NOMO-1 treated with dmso at 0.1 percent for 144 hours (cell line): Measurements from ENCODE around the gene ALPL.

ENCODE experiments used
- DNase-seq: peaks from one replicate; lab custom pipeline; 2025; ENCODE audit not compliant: unreplicated experiment; lab: John Stamatoyannopoulos, UW

ALPL gene

DNA sequence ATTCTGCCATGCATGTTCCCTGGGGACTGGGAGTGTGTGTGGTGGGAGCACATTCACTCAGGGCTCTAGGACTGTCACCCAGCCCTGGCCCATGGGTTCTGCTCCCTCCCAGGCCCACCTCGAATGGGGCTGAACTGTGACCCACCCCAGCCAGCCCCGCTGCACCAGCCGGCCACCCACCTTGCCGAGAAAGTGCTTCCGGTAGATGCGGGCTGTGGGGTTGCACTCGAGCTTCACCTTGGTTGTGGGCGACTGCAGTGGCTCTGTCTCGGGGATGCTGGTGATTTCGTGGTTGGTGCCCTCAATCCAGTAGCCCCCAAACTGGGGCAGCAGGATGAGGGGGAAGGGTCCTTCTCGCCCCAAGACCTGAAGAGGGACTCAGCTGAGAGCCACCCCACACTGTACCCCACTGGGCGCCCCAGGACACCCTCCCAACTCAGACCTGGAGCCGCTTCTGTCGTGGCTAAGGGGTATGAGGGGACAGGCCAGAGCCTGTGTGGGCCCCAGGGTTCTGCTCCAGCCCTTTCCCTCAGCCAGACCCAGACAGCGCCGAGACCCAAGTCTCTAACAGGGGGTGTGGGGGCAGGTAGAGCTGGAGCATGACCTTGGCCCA is 108.0 kb downstream of the ALPL start:
- no peak for DNase-seq

DNA sequence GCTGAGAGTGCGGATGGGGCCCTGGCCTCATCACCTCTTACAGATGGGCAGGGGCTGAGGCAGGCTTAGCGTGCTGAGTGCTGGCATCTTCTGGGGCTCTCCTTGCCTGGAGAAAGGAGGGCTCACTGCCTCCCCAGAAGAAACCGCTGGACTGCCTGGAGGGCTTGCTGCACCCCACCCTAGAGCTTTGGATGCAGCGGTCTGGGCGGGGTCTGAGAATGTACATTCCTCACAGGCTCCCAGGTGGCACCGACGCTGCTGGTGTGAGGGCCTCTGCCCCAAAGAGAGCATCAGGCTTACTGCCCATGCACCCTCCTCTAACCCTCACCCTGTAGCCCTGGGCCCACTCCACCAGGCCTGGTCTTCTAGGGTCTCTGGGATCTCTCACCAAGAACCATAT is 108.8 kb downstream of the ALPL start:
- DNase-seq: no peak

DNA sequence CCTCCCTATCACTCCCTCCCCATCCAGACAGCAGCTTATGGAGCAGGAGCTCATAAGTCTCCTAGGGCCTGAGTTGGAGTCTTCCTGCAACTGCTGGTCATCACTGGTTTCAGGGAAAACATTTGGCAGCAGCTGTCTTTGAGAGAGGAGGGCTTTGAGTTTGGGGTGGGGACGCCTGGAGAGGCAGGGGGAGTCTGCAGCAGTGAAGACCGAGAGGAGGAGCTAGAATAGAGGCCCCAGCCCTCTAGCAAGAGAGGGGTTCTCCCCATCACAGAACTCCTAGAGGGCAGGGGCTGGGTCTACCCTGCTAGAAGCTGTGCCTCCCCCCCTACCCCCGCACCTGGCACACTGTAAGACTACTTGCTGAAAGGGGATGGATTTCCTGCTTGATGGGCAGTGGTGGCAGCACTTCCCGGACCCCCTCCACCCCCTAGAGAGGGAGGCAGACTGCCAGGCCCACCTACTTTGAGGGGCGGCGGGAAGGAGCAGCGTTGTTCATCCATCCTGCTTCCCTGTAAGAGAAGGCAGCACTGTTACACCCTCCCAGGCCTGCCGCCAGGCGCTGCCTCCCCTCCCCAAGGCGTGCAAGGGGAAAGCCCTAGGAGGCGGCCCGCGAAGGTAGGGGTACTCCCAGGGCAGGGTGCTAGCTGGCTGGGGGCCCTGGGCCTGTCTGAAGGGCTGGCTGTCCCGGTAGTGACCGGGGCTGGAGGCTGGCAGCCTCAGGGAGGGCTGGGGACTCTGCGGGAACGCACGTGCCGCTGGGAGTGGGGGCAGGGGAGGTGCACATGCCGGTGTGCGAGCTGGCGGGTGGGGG is 109.5 kb downstream of the ALPL start:
- DNase-seq: no peak

DNA sequence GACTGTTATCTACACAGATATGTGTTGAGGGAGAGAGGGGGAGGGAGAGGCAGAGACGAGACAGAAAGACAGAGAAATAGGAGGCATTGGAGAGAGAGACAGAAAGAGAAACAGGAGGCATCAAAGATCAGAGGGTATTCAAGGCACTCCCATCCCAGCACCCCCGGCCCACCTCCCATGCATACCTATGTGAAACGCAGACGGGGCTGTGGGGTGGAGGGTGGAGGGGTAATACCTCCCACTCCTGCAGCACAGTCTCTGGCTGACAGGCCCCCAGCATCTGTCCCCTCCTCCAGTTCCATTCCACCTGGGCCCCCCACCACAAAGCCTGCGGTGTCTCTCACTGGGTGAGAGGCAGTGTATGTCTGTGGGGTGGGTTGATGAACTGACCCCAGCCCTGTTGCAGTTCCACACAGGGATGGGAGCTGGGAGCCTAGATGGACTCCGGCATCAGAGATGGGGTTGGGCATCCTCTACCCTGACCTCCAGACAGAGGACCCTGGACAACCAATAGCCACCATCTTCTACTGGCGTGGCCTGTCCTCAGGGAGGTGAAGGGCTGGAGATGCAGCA is 110.2 kb downstream of the ALPL start:
- DNase-seq: no peak

DNA sequence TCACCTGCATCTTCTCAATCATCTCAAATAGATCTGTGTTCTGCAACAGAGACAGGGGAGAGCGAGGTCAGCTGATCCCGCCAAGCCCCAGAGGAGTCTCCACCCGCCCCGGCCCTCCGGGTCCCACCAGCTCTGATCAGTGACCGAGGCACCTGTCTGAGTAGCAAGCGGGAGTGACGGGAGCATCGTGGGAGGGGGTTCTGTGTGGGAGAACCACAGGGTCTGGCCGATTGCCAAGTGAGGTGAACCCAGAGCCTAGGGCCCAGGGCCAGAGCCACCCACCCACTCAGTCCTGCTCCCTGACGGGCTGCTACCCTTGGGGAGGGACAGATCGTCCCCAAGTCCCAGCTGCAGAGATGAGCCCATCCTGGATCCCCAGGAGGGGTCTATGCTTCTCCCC is 110.8 kb downstream of the ALPL start:
- DNase-seq: no peak

DNA sequence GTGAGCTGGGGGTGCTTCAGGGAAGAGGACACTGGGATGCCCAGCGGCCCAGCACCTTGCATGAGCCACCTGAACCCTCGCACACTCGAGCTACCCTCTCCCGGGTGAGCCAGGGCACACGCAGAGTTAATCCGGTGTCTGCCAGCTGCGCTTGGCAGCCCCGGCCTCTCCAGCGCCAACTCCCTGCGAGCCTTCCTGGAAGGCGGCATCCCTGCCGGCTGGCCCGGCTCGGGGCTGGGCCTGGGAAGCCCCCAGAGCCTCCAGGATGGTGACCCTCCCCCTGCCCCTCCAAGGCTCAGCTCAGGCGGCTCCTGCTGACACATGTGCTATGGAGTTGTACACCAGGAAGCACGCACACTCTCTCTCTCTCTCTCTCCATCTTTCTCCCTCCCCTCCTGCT is 111.3 kb downstream of the ALPL start:
- DNase-seq: no peak

DNA sequence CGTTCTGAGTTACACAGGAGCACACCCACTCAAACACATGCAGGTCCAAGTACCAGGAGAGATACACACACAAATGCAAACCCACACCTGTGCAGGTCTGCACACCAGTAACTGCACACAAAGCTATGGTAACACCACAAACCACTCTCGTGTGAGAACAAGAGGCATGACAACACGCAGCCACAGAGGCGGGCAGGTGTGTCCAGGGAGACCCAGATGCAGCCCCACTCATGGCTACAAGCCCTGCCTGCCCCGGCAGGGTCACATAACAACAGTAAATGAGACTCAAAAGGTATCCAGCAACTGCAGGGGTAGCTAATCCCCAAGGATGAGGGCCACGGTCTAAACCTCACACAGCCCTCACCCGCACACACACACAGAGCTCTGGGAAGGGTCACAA is 111.8 kb downstream of the ALPL start:
- DNase-seq: no peak

DNA sequence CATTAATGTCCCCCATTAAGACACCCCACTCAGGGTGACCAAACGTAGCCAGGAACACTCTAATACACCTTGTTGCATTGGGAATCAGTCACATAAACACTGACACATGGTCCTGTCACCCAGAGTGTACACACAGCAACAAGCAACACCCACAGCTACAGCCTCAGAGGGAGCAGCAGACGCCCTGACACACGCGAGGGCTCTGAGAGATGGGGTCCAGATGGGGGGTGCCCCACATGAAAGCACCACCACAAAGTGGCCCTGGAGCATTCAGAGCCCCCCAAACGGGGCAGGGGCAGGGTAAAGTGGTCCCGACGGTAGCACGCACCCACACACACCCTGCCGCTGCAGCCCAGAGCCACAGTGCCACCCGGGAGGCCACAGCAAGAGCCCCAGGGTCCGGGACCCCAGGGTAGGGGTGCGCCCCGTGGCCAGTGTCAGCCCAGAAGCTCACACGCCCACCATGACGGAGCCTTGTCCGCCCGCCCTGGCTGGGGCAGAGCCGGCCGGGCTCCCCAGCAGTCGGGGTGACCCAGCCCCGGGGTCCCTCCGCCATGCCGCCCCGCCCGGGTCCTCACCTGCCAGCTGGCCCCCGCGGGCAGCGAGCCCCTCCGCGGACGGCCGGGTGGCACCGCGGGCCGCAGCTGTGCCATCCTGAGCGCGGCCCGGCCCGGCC is 112.7 kb downstream of the ALPL start:
- no peak for DNase-seq

DNA sequence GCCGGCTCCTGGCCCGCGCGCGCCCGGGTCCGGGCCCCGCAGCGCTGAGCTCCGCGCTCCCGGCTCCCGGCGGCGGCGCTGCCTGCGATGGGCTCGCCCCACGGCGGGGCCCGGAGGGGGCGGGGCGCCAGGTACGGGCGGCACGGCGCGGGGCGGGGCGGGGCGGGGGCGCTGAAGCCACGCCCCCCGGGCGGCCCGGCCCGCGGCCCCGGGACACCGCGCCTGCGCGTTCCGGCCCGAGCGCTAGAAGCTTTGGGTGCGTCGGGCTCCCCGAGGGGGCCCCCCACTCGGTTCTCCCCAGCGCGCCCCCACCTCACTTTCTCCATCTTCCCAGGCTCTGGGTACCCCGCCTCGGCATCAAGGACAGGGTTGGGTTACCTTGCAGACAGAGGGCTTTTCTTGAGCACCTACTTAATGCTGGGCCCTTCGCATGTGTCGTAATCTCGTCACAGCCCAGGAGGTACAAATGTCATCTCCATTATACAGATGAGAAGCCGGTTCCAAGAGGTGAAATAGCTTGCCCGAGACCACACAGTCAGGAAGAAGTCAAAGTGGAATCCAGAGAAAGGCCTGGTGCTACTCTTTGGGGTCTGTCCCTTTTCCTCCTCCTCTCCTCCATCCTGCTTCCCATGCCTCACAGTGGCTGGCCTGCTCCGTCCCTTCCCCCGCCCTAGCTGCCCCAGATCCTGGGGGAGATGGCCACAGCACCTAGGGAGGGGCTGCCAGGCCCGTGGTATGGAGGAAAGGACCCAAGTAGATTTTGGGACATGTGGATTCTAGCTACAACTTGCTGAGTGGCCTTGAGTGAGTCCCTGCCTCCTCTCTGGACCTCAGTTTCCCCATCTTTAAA is 113.5 kb downstream of the ALPL start:
- no peak for DNase-seq

DNA sequence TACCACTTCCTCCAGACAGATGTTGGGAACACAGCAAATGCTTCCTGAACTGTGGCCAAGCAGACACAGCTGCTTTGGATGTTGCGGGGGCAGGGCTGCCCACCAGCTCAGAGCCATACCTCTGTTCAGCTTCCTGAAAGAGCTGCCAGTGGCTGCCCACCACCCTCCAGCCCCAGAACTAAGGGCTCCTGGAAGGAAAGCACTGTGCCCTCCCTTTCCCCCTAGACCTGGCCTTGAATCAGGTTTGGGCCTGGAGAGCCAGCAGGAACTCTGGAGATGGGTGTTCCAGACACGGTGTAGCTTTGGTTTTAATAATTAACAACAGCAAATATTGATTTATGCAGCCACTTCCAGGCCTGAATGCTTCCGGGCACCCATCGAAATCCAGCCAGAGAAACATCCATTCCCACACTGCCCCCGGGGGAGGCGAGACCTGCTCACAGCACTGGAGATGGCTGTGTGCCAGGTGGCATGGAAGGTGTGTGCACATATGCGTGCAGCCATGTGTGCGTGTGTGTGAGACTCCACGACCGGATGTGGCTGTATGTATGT is 114.3 kb downstream of the ALPL start:
- DNase-seq: no peak

DNA sequence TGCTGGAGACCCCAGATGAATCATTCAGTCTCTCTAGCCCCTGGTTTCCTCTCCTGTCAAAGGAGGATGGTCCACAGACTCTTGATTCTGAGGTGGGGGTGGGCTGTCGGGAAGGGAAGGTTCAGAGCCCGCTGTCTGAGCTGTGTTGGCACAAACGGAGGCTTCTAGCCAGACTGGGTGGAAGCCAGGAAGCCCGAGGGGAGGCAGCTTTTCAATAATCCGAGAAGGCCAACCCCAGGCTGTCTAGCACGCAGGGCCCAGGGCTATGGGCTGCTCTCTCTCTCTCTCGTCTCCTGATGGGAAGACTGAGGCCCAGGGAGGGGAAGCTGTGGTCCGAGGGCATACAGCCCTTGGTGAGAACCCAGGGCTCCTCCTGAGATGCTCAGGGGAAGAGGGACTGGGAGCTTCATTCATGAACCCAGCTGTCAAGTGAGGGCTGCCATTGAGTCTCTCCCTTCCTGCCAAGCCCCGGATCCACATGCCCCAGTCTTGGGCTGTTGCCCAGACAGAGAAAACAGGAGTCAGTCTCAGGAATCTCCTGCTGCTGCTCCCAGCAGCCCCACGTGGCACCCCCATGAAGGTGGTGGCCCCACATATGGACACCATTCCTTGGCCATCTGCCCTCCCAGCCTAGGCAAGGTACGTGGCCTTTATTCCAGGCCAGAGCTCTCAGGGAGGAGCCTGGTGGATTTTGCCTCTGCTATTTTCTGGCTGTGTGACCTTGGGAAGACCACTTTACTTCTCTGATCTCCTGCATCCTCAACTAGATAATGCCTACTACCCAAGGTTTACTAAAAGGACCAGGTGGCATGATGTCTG is 115.6 kb downstream of the ALPL start:
- DNase-seq: no peak

DNA sequence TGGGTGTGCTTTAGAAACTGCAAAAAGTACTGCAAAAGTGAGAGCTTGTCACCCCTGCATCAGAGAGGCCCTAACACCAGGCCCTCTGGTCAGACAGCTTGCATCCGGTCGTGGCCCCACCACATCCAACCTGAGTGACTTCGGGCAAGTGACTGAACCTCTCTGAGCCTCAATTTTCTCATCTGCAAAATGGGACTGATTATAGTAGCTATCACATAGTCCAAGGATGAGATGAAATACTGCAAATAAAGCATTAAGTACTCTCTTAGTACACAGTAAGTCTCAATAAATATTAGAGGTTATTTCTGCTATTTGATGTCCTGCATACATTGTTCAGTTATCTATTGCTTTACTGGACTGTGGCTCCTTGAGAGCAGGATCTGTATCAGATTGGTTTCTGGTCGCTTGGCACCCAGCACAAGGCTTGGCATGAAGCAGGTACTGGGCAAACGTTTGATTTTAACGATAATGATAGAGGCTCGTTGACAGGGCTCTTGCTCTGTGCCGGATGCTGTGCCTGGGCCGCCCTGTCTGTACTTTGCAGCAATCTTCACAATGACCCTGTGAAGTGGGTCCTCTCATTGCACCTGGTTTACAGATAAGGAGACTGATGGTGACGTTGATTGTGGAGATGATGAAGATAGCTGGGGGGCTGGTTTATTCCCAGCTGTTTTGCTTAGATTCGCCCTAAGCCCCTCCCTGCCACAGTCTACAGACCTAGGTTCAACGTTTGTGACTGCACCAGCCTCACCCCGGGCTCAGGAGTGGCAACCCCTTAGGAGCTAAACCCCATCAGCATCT is 116.4 kb downstream of the ALPL start:
- DNase-seq: no peak

DNA sequence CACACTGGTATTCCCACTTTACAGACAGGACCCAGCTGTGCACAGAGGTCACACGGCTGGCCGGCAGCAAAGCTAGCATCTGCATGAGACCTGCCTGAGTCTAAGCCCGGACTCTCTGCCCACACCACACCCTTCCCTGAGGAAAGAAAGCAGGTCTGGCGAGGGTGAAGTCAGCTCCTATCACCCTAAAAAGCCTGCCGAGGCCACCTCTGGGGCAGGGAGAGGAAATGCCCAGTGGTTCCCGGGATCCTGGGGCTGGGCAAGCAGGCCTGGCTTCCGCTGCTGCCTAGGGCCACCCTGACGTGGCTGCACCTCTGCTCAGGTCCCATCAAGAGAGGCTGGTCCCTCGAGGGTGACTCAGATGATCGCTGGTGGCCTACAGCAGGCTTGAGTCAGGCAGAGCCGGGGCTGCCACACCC is 117.7 kb downstream of the ALPL start:
- DNase-seq: no peak
